Measurements from ENCODE around the gene MSL3B.

The MSL3B gene

GRCh38 chr2:233862261-233862768 lies 5.9 kb downstream of the MSL3B start:
- no peak overlapping the region for H3K4me3 Mint-ChIP-seq
- H3K9me3 Mint-ChIP-seq = peaks cover 5% of the 10 kb centered on the region
- H3K27ac Mint-ChIP-seq = no peak overlapping the region
- peaks cover 14% of the 10 kb centered on the region for H3K36me3 Mint-ChIP-seq (ENCODE audit: low read depth)
- H3K4me1 Mint-ChIP-seq (ENCODE audit: low read depth) = peaks cover 19% of the 10 kb centered on the region
- H3K27me3 Mint-ChIP-seq (ENCODE audit: low read depth) = no peaks in the 10 kb centered on the region

GRCh38 chr2:233858331-233858730 lies 9.9 kb downstream of the MSL3B start:
- Mint-ChIP-seq H3K9me3 (no peaks in the 10 kb centered on the region), H3K36me3 (ENCODE audit: low read depth) (peaks cover 7% of the 10 kb centered on the region), H3K27me3 (ENCODE audit: low read depth) (no peaks in the 10 kb centered on the region), H3K27ac (no peak overlapping the region), H3K4me1 (ENCODE audit: low read depth) (peaks cover 19% of the 10 kb centered on the region), H3K4me3 (no peak overlapping the region)

GRCh38 chr2:233857511-233858141 lies 10.6 kb downstream of the MSL3B start:
- Mint-ChIP-seq H3K4me3 (peak overlapping the region; percentile 4), H3K4me1 (ENCODE audit: low read depth) (peaks cover 23% of the 10 kb centered on the region), H3K27me3 (ENCODE audit: low read depth) (no peaks in the 10 kb centered on the region), H3K36me3 (ENCODE audit: low read depth) (peaks cover 14% of the 10 kb centered on the region), H3K9me3 (no peaks in the 10 kb centered on the region), H3K27ac (no peak overlapping the region)

GRCh38 chr2:233856184-233856583 lies 12.0 kb downstream of the MSL3B start:
- Mint-ChIP-seq H3K4me1 (ENCODE audit: low read depth) (peaks cover 34% of the 10 kb centered on the region), H3K9me3 (no peaks in the 10 kb centered on the region), H3K27me3 (ENCODE audit: low read depth) (no peaks in the 10 kb centered on the region), H3K4me3 (peak overlapping the region; percentile 48), H3K36me3 (ENCODE audit: low read depth) (peaks cover 22% of the 10 kb centered on the region), H3K27ac (no peak overlapping the region)

- H3K4me3 Mint-ChIP-seq = peak overlapping the region; percentile 94
- H3K27ac Mint-ChIP-seq = peak overlapping the region; percentile 34
- no peaks in the 10 kb centered on the region for H3K9me3 Mint-ChIP-seq
- peaks cover 35% of the 10 kb centered on the region for H3K4me1 Mint-ChIP-seq (ENCODE audit: low read depth)
- no peaks in the 10 kb centered on the region for H3K27me3 Mint-ChIP-seq (ENCODE audit: low read depth)
- H3K36me3 Mint-ChIP-seq (ENCODE audit: low read depth) = peaks cover 24% of the 10 kb centered on the region
These were observed 12.8 kb downstream of the MSL3B start for GRCh38 chr2:233855345-233855744.

- H3K4me3 Mint-ChIP-seq = peak within 1 kb of the TSS; percentile 94
- H3K27me3 Mint-ChIP-seq (ENCODE audit: low read depth) = no peaks in the 10 kb centered on the region
- H3K4me1 Mint-ChIP-seq (ENCODE audit: low read depth) = peaks cover 39% of the 10 kb centered on the region
- peak within 1 kb of the TSS; percentile 97 for H3K27ac Mint-ChIP-seq
- H3K9me3 Mint-ChIP-seq = no peaks in the 10 kb centered on the region
- peaks cover 22% of the 10 kb centered on the region for H3K36me3 Mint-ChIP-seq (ENCODE audit: low read depth)
These were observed 13.8 kb downstream of the MSL3B start, which contains the start of gene HJURP for GRCh38 chr2:233854241-233854981. Gene HJURP, minus strand, starts transcription at chr2:233854535. Its CDS starts 35 bp downstream, at chr2:233854500.

- H3K27ac Mint-ChIP-seq = peak overlapping the region; percentile 97
- H3K36me3 Mint-ChIP-seq (ENCODE audit: low read depth) = peaks cover 27% of the 10 kb centered on the region
- no peaks in the 10 kb centered on the region for H3K9me3 Mint-ChIP-seq
- peaks cover 45% of the 10 kb centered on the region for H3K4me1 Mint-ChIP-seq (ENCODE audit: low read depth)
- H3K4me3 Mint-ChIP-seq = peak overlapping the region; percentile 94
- no peaks in the 10 kb centered on the region for H3K27me3 Mint-ChIP-seq (ENCODE audit: low read depth)
These were observed 14.3 kb downstream of the MSL3B start for GRCh38 chr2:233853883-233854240.

- H3K4me1 Mint-ChIP-seq (ENCODE audit: low read depth) = peaks cover 49% of the 10 kb centered on the region
- peak overlapping the region; percentile 50 for H3K27ac Mint-ChIP-seq
- no peaks in the 10 kb centered on the region for H3K9me3 Mint-ChIP-seq
- peaks cover 32% of the 10 kb centered on the region for H3K36me3 Mint-ChIP-seq (ENCODE audit: low read depth)
- H3K4me3 Mint-ChIP-seq = peak overlapping the region; percentile 94
- H3K27me3 Mint-ChIP-seq (ENCODE audit: low read depth) = no peaks in the 10 kb centered on the region
These were observed 14.8 kb downstream of the MSL3B start for GRCh38 chr2:233853353-233853752.

GRCh38 chr2:233852056-233852455 lies 16.1 kb downstream of the MSL3B start:
- H3K27ac Mint-ChIP-seq = peak overlapping the region; percentile 8
- no peaks in the 10 kb centered on the region for H3K27me3 Mint-ChIP-seq (ENCODE audit: low read depth)
- H3K36me3 Mint-ChIP-seq (ENCODE audit: low read depth) = peaks cover 42% of the 10 kb centered on the region
- no peaks in the 10 kb centered on the region for H3K9me3 Mint-ChIP-seq
- peak overlapping the region; percentile 94 for H3K4me3 Mint-ChIP-seq
- peaks cover 48% of the 10 kb centered on the region for H3K4me1 Mint-ChIP-seq (ENCODE audit: low read depth)

- peaks cover 48% of the 10 kb centered on the region for H3K36me3 Mint-ChIP-seq (ENCODE audit: low read depth)
These were observed 17.0 kb downstream of the MSL3B start for GRCh38 chr2:233851169-233851568.

GRCh38 chr2:233850745-233851144 lies 17.4 kb downstream of the MSL3B start:
- Mint-ChIP-seq H3K36me3 (ENCODE audit: low read depth) (peaks cover 50% of the 10 kb centered on the region), H3K9me3 (no peaks in the 10 kb centered on the region), H3K27ac (no peak overlapping the region), H3K4me3 (no peak overlapping the region), H3K4me1 (ENCODE audit: low read depth) (peaks cover 51% of the 10 kb centered on the region), H3K27me3 (ENCODE audit: low read depth) (no peaks in the 10 kb centered on the region)

More at GRCh38 chr2:233851169-233851568, 17.0 kb downstream of the MSL3B start:
- peaks cover 53% of the 10 kb centered on the region for H3K4me1 Mint-ChIP-seq (ENCODE audit: low read depth)
- H3K27me3 Mint-ChIP-seq (ENCODE audit: low read depth) = no peaks in the 10 kb centered on the region
- H3K27ac Mint-ChIP-seq = no peak overlapping the region
- no peak overlapping the region for H3K4me3 Mint-ChIP-seq
- H3K9me3 Mint-ChIP-seq = no peaks in the 10 kb centered on the region

- Mint-ChIP-seq H3K4me3 (no peak overlapping the region), H3K9me3 (no peaks in the 10 kb centered on the region), H3K4me1 (ENCODE audit: low read depth) (peaks cover 45% of the 10 kb centered on the region), H3K36me3 (ENCODE audit: low read depth) (peaks cover 54% of the 10 kb centered on the region), H3K27ac (no peak overlapping the region), H3K27me3 (ENCODE audit: low read depth) (no peaks in the 10 kb centered on the region)
These were observed 18.4 kb downstream of the MSL3B start for GRCh38 chr2:233849607-233850271.

- H3K27ac Mint-ChIP-seq = peak overlapping the region; percentile 28
- no peaks in the 10 kb centered on the region for H3K27me3 Mint-ChIP-seq (ENCODE audit: low read depth)
- H3K4me3 Mint-ChIP-seq = no peak overlapping the region
- H3K36me3 Mint-ChIP-seq (ENCODE audit: low read depth) = peaks cover 59% of the 10 kb centered on the region
- peaks cover 49% of the 10 kb centered on the region for H3K4me1 Mint-ChIP-seq (ENCODE audit: low read depth)
- H3K9me3 Mint-ChIP-seq = no peaks in the 10 kb centered on the region
These were observed 19.9 kb downstream of the MSL3B start for GRCh38 chr2:233848276-233848675.

- Mint-ChIP-seq H3K27me3 (ENCODE audit: low read depth) (no peaks in the 10 kb centered on the region), H3K9me3 (no peaks in the 10 kb centered on the region), H3K27ac (no peak overlapping the region), H3K4me3 (no peak overlapping the region), H3K36me3 (ENCODE audit: low read depth) (peaks cover 59% of the 10 kb centered on the region), H3K4me1 (ENCODE audit: low read depth) (peaks cover 43% of the 10 kb centered on the region)
These were observed 20.8 kb downstream of the MSL3B start for GRCh38 chr2:233847248-233847898.

Measured in T-helper 1 cell treated with Interleukin-12 subunit alpha and Interleukin-12 subunit beta and Interleukin-4 antibody, amounts not matched to agents 30 μg/mL and 1 μg/mL, for 36 hours (primary cell).